ENCODE results near the gene METTL6.
"Not testable (repeated sequence)": the region's sequence is repeated elsewhere in the genome, so short reads cannot be mapped to it uniquely, and the experiment has no call there.

Gene METTL6

DNA sequence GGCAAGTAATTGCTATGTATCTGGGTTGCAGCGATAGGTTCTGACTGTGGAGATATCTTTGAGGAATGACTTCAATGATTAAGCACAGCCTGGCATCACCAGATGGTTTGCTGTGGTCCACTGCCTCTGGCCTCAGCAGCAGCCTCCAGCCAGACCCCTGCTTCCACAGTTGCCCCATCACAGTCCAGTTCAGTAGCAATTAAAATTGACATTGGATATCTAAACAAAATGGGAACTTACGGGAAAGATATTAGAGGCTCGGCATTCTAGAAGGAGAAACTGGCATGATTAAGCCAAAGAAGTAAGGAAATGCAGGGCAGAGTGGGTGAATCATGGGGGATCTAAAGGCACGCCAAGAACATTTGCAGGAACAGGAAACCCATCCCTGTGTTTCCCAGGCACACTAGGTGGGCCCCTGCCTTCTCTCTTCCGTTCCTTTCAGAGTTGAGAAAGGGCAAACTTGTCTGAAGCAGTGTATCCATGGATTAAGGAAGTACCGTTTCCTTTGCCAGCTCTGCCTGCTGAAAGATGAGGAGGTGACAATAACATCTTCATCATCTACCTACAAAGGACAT, 58.7 kb downstream of the METTL6 start:
- no peak for DNase-seq (ENCODE audit: low spot score)

GRCh38 chr3:15367059-15367458, 60.3 kb downstream of the METTL6 start:
- DNase-seq (ENCODE audit: low spot score): no peak

DNA sequence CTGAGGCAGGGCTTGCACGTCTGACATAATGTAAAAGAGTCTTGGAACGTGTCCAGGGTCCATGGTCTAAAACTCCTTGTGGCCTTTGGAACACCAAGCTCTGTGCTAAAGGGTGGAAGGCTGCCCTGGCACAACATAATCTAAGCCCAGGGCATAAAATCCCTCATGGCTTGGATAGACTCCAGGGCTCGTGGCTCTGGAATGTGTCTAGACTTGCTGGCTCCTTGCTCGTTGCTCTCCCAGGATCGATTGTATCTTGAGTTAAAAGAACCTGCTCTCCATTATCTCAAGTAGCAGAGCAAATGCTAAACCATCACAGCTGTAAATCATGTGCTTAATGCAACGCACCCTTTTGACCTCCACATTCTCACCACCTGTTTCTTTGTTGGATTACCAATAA, 63.3 kb downstream of the METTL6 start:
- DNase-seq (ENCODE audit: low spot score): not testable (repeated sequence)

GRCh38 chr3:15361494-15362214, 65.7 kb downstream of the METTL6 start:
- DNase-seq (ENCODE audit: low spot score): no peak

DNA sequence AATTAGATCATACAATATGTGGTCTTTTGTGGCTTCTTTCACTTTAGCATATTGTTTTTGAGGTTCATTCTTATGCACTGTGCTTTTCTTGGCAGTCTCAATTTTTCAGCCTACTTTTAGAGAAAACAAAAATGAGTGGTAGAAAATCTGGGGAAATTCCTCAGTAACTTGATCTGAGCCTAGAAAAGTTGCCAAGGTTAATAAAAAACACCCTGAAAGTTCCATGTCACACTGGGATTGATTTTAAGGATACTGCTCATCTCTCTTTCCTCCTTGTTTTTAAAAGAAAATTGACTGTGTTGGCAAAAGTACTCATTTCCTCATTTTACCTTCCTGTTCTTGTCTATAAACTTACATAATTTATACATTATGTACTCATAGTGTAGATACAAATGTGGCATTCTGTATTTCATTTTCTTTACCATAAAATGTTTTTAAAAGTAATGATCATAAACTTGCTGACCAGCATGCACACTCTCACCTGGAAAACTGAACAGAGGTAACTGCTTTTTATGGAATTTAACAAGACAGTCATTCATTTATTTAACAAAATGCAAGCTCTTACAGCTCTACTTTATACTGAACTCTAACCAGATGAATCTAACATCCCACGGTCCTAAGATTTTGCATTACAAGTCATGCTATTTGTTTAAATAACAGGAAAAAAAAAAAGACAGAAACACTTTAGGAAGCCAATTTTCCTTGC, 66.4 kb downstream of the METTL6 start:
- no peak for DNase-seq (ENCODE audit: low spot score)
